Measurements from ENCODE around the gene PLEKHN1. TPM values are rescaled to one million over a fixed set of nuclear protein-coding genes. Genes with fewer than 3 reads are reported as not detected.

The PLEKHN1 gene
- total RNA-seq, 4 donors from 2014 or later: 0.17 to 0.50 (median 0.19) TPM; not detected in 1

DNA sequence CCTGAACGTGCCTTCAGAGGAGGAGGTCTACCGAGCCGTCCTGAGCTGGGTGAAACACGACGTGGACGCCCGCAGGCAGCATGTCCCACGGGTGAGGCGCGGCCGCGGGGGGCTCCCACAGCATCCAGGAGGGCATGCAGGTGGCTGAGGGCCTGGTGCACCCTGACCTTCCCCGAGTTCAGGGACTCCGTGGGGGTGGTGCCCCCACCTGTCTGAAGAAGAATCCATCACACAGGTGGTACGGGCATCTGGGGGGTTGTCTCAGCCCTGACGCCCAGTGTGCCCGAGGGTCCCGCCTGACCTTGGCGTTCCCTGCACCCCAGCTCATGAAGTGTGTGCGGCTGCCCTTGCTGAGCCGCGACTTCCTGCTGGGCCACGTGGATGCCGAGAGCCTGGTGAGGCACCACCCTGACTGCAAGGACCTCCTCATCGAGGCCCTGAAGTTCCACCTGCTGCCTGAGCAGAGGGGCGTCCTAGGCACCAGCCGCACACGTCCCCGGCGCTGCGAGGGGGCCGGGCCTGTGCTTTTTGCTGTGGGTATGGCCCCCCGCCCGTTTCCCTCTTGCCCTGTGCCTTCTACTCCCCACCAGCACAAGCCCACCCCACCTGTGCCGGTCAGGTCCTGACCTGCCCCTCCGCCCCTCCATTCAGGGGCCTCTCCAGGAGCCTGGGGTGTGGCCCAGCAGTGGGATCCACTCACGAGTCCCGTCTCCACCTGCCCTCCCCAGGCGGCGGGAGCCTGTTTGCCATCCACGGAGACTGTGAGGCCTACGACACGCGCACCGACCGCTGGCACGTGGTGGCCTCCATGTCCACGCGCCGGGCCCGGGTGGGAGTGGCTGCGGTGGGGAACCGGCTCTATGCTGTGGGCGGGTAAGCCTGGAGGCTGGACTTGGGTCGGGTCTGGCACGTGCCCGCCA is 3.6 kb upstream of the PLEKHN1 start:
- H3K36me3 ChIP-seq: peaks cover 0 to 29% (median 21%) of the 10 kb centered on the region in 4 donors
- no peak overlapping the region for H3K27ac ChIP-seq (replicated peaks in 1 of 4)
- WGBS: 94% methylated on average over 37 of the region's 57 CpGs
- intact Hi-C loops (cut with DNase I): no loop called here
- no peak for DNase-seq (ENCODE audit: extremely low spot score)
- H3K9me3 ChIP-seq: no peaks in the 10 kb centered on the region
- H3K4me1 ChIP-seq: peaks cover 36 to 60% (median 51%) of the 10 kb centered on the region in 4 donors
- no peak overlapping the region for H3K4me3 ChIP-seq
- H3K27me3 ChIP-seq: peaks cover 0 to 8% (median 0%) of the 10 kb centered on the region in 4 donors
- TF ChIP-seq CTCF (IDR thresholded peaks at IDR 0.05) (no peak), POLR2AphosphoS5 (IDR thresholded peaks at IDR 0.05) (no peak), EP300 (IDR thresholded peaks at IDR 0.05) (no peak)

DNA sequence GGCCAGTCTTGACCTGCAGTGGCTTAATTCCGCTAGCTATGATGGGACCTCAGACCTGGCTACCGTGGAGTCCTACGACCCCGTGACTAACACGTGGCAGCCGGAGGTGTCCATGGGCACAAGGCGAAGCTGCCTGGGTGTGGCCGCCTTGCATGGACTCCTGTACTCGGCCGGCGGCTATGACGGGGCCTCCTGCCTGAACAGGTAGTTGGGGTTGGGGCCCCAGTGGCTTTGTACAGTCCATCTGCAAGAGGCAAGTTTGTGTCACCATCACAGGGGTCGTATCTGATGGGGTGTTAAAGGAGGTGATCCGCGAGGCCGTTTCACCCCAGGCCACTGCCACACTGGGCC is 3.0 kb upstream of the PLEKHN1 start:
- H3K27ac ChIP-seq (replicated peaks in 1 of 4): no peak overlapping the region
- no peak overlapping the region for H3K4me3 ChIP-seq
- peaks cover 0 to 14% (median 0%) of the 10 kb centered on the region in 4 donors for H3K27me3 ChIP-seq
- DNase-seq (ENCODE audit: extremely low spot score): no peak
- H3K4me1 ChIP-seq: peaks cover 30 to 54% (median 45%) of the 10 kb centered on the region in 4 donors
- H3K36me3 ChIP-seq: peaks cover 0 to 29% (median 21%) of the 10 kb centered on the region in 4 donors
- no peaks in the 10 kb centered on the region for H3K9me3 ChIP-seq
- 94% methylated on average over 9 of the region's 16 CpGs for WGBS
- no peak for TF ChIP-seq EP300 (IDR thresholded peaks at IDR 0.05)
- no peak for TF ChIP-seq POLR2AphosphoS5 (IDR thresholded peaks at IDR 0.05)
- no peak for TF ChIP-seq POLR2A (IDR thresholded peaks at IDR 0.05; ENCODE audit: low read depth)
- no peak for TF ChIP-seq CTCF (IDR thresholded peaks at IDR 0.05)
- intact Hi-C loops (cut with DNase I): no loop called here

DNA sequence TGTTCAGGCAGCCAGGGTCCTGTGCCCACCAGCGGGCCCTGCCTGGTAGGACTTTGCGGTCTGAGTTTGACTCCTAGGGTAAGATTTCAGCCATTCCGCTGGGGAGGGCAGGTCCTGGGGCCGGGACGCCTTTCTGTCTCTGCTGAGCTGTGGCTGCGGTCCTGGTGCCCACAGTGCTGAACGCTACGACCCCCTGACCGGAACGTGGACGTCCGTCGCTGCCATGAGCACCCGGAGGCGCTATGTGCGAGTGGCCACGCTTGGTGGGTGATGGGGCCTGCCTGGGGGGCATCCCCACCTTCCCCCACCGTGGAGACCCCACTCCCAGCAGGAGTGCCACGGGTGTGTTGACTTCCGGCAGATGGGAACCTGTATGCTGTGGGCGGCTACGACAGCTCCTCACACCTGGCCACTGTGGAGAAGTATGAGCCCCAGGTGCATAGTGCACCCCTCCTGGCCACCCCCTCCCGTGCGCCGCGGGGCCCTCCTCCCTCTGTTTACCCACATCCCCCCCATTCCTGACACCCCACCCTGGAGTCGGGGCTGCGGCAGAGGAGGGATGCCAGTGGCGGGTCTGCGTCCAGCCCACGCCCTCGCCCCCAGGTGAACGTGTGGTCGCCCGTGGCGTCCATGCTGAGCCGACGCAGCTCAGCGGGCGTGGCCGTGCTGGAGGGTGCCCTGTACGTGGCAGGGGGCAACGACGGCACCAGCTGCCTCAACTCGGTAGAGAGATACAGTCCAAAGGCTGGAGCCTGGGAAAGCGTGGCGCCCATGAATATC is 2.3 kb upstream of the PLEKHN1 start:
- intact Hi-C loops (cut with DNase I): no loop called here
- peaks cover 0 to 29% (median 21%) of the 10 kb centered on the region in 4 donors for H3K36me3 ChIP-seq
- no peak overlapping the region for H3K4me3 ChIP-seq
- H3K27ac ChIP-seq (replicated peaks in 1 of 4): no peak overlapping the region
- H3K4me1 ChIP-seq: peaks cover 26 to 49% (median 40%) of the 10 kb centered on the region in 4 donors
- DNase-seq (ENCODE audit: extremely low spot score): no peak
- WGBS: 91% methylated on average over 21 of the region's 47 CpGs
- TF ChIP-seq POLR2AphosphoS5 (IDR thresholded peaks at IDR 0.05): no peak
- TF ChIP-seq POLR2A (IDR thresholded peaks at IDR 0.05; ENCODE audit: low read depth): no peak
- TF ChIP-seq EP300 (IDR thresholded peaks at IDR 0.05): no peak
- TF ChIP-seq CTCF (IDR thresholded peaks at IDR 0.05): no peak
- H3K9me3 ChIP-seq: no peaks in the 10 kb centered on the region
- peaks cover 0 to 20% (median 0%) of the 10 kb centered on the region in 4 donors for H3K27me3 ChIP-seq

- H3K27me3 ChIP-seq: peaks cover 0 to 29% (median 0%) of the 10 kb centered on the region in 4 donors
- no peak for DNase-seq (ENCODE audit: extremely low spot score)
- no peaks in the 10 kb centered on the region for H3K9me3 ChIP-seq
- no peak overlapping the region for H3K27ac ChIP-seq (replicated peaks in 1 of 4)
- intact Hi-C loops (cut with DNase I): no loop called here
- peaks cover 20 to 42% (median 33%) of the 10 kb centered on the region in 4 donors for H3K4me1 ChIP-seq
- peaks cover 0 to 29% (median 21%) of the 10 kb centered on the region in 4 donors for H3K36me3 ChIP-seq
- TF ChIP-seq POLR2AphosphoS5 (IDR thresholded peaks at IDR 0.05) (no peak), EP300 (IDR thresholded peaks at IDR 0.05) (no peak)
- no peak overlapping the region for H3K4me3 ChIP-seq
- WGBS: 93% methylated on average over 33 of the region's 51 CpGs
Measured at GRCh38 chr1:964691-965525, 1.4 kb upstream of the PLEKHN1 start.
